Neural progenitor cell (in vitro differentiated cells): Measurements from ENCODE around the gene GNG12.

Experiments
- CTCF ChIP-seq: fragments of 200-600 bp; sonication (generic); IDR thresholded peaks from 2 replicates; pipeline ENCODE4 v1.5.1; 2017; ENCODE audit warnings: antibody characterized with exemption, mild to moderate bottlenecking
- EZH2 ChIP-seq: fragments of 200-600 bp; sonication (generic); IDR thresholded peaks from 2 replicates; pipeline ENCODE4 v1.6.1; 2017; ENCODE audit warnings: antibody characterized with exemption, mild to moderate bottlenecking, moderate library complexity

GRCh38 chr1:67708606-67709005, 124.7 kb downstream of the GNG12 start:
- TF ChIP-seq CTCF (no peak), EZH2 (no peak)
